Right lobe of liver (tissue), 6 donors: ENCODE measurements around the gene SAMD1. TPM values are rescaled to one million over a fixed set of nuclear protein-coding genes. Genes with fewer than 3 reads are reported as not detected.

ENCODE experiments used
- ATAC-seq, 4 donors: fragments of 200-7000 bp; cut with Tn5 transposase; one replicate each; pipeline ENCODE4 v1.9.1; 2020; ENCODE audit warnings: mild to moderate bottlenecking in 4 of 4, moderate library complexity in 4 of 4
- DNase-seq, 3 donors: peaks; one replicate each; pipeline ENCODE4 v3.0.0-alpha.2; 2020
- H3K27ac ChIP-seq, 3 donors: fragments of 200-600 bp; one replicate each; pipeline ENCODE4 v1.8.0; 2022
- H3K27me3 ChIP-seq, 2 donors: fragments of 200-600 bp; one replicate each; pipeline ENCODE4 v1.8.0; 2022
- H3K36me3 ChIP-seq, 4 donors: fragments of 200-600 bp; sonication (generic) in 1 of 4; one replicate each; pipeline versions ENCODE4 v1.5.1 to v1.8.0; 2017 to 2022; ENCODE audit warnings: control low read depth in 1 of 4
- H3K4me1 ChIP-seq, 4 donors: fragments of 200-600 bp; sonication (generic) in 1 of 4; one replicate each; pipeline versions ENCODE4 v1.5.1 to v1.8.0; 2017 to 2022; ENCODE audit warnings: control low read depth in 1 of 4
- H3K4me3 ChIP-seq, 3 donors: fragments of 200-600 bp; one replicate each; pipeline ENCODE4 v1.8.0; 2022
- H3K9me3 ChIP-seq, 4 donors: fragments of 200-600 bp; sonication (generic) in 1 of 4; one replicate each; pipeline versions ENCODE4 v1.5.1 to v1.8.0; 2017 to 2022; ENCODE audit warnings: control low read depth in 1 of 4
- POLR2A ChIP-seq: fragments of 450-650 bp; IDR thresholded peaks from one replicate; pipeline ENCODE4 v1.6.1; 2017; ENCODE audit warnings: antibody characterized with exemption, mild to moderate bottlenecking
- WGBS: methylation state at CpG from one replicate; pipeline ENCODE4 v1.1.6; 2018; ENCODE audit warnings: low coverage, low lambda C conversion rate; ENCODE audit not compliant: insufficient coverage; ENCODE audit errors: missing lambda C conversion rate; 5-methylcytosine and 5-hydroxymethylcytosine counted together
- intact Hi-C, 2 donors: fragments of 100-400 bp; cut with DNase I; formaldehyde crosslinking; loops; one replicate each; pipeline versions ENCODE4 v1.11.2 to v1.14.1; 2022
- total RNA-seq, 6 experiments: library from RNA; depleted of rRNA in 2 of 6; stranded (reverse); fragments of >200 nt in 2 of 6; fragmentation: NEBNext Ultra II Directional in 3 of 6; extraction: Animal tissue kit (Norgen Biotek cat#: 25700) in 3 of 6; gene quantifications; one replicate each; pipeline versions ENCODE4 v1.1.0 to v1.2.4, GENCODE V29; 2016 to 2023
- TF ChIP-seq, protein P1 (sequence below), 4 donors: fragments of 200-600 bp in 3 of 4; fragments of 450-650 bp in 1 of 4; IDR thresholded peaks; one replicate each; pipeline versions ENCODE4 v1.5.1 to v1.8.0; 2016 to 2022; ENCODE audit warnings: antibody characterized with exemption in 4 of 4, mild to moderate bottlenecking in 2 of 4
- donor health status: DM: no; HTN: yes; CAD: no.
- donor health status: DM: no; HTN: no; CAD: no.
- donor health status: DM: no; HTN: no; CAD: no.
- donor health status: DM: no; HTN: yes; CAD: no.
- donor health status: DM: no; HTN: yes; CAD: no.

SAMD1 gene
- total RNA-seq, 6 experiments from 2014 or later: 10.0 to 25.3 (median 15.6) TPM

DNA sequence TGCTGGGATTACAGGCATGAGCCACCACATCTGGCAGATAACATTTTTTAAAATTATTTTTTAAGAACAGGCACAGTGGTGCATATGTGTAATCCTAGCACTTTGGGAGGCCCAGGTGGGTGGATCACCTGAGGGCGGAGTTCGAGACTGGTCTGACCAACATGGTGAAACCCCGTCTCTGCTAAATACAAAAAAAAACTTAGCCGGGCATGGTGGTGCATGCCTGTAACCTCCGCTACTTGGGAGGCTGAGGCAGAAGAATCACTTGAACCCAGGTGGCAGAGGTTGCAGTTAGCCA is 28.0 kb downstream of the SAMD1 start:
- WGBS: 60% methylated on average over 3 of the region's 5 CpGs
- Histone ChIP-seq H3K27me3 (no peaks in the 10 kb centered on the region), H3K4me1 (peaks cover 0 to 27% (median 9%) of the 10 kb centered on the region in 4 donors), H3K9me3 (no peaks in the 10 kb centered on the region), H3K4me3 (no peak overlapping the region), H3K36me3 (no peaks in the 10 kb centered on the region), H3K27ac (peak overlapping the region in 2 of 3 donors; percentile 74 to 92)
- intact Hi-C loops: no loop called here
- no peak for TF ChIP-seq POLR2A
- TF ChIP-seq, protein P1, sequence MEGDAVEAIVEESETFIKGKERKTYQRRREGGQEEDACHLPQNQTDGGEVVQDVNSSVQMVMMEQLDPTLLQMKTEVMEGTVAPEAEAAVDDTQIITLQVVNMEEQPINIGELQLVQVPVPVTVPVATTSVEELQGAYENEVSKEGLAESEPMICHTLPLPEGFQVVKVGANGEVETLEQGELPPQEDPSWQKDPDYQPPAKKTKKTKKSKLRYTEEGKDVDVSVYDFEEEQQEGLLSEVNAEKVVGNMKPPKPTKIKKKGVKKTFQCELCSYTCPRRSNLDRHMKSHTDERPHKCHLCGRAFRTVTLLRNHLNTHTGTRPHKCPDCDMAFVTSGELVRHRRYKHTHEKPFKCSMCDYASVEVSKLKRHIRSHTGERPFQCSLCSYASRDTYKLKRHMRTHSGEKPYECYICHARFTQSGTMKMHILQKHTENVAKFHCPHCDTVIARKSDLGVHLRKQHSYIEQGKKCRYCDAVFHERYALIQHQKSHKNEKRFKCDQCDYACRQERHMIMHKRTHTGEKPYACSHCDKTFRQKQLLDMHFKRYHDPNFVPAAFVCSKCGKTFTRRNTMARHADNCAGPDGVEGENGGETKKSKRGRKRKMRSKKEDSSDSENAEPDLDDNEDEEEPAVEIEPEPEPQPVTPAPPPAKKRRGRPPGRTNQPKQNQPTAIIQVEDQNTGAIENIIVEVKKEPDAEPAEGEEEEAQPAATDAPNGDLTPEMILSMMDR (IDR thresholded peaks at IDR 0.05): no peak
- DNase-seq (no peak), ATAC-seq (no peak)

GRCh38 chr19:14061751-14062557 is 28.6 kb downstream of the SAMD1 start, which contains the start of gene PALM3:
TSS of gene PALM3 (minus strand) at chr19:14062076. CDS start at chr19:14061980, 96 bp downstream.
- 20% methylated on average over 10 of the region's 19 CpGs for WGBS
- TF ChIP-seq, protein P1 (IDR thresholded peaks at IDR 0.05): no peak
- TF ChIP-seq POLR2A: no peak
- DNase-seq: peak; percentile 80 to 93 (median 91)
- peak within 1 kb of the TSS; percentile 74 to 92 (median 77) for H3K27ac ChIP-seq
- peaks cover 0 to 27% (median 9%) of the 10 kb centered on the region in 4 donors for H3K4me1 ChIP-seq
- H3K4me3 ChIP-seq: peak within 1 kb of the TSS; percentile 48 to 65 (median 65)
- ATAC-seq: peak; percentile 83 to 87 (median 83)
- no peaks in the 10 kb centered on the region for H3K9me3 ChIP-seq
- H3K36me3 ChIP-seq: no peaks in the 10 kb centered on the region
- H3K27me3 ChIP-seq: no peaks in the 10 kb centered on the region
- intact Hi-C loops: no loop called here

GRCh38 chr19:14061081-14061749 is 29.3 kb downstream of the SAMD1 start:
- H3K36me3 ChIP-seq: peaks cover 0 to 4% (median 2%) of the 10 kb centered on the region in 4 donors
- WGBS: 12% methylated on average over 6 of the region's 9 CpGs
- H3K4me1 ChIP-seq: peaks cover 0 to 27% (median 9%) of the 10 kb centered on the region in 4 donors
- ATAC-seq (peak; percentile 79 to 84 (median 81)), DNase-seq (peak; percentile 76 to 91 (median 84))
- TF ChIP-seq POLR2A: no peak
- TF ChIP-seq, protein P1 (IDR thresholded peaks at IDR 0.05): no peak
- peak overlapping the region; percentile 48 to 65 (median 65) for H3K4me3 ChIP-seq
- no peaks in the 10 kb centered on the region for H3K27me3 ChIP-seq
- intact Hi-C loops: no loop called here
- H3K9me3 ChIP-seq: no peaks in the 10 kb centered on the region
- peak overlapping the region; percentile 74 to 92 (median 77) for H3K27ac ChIP-seq

DNA sequence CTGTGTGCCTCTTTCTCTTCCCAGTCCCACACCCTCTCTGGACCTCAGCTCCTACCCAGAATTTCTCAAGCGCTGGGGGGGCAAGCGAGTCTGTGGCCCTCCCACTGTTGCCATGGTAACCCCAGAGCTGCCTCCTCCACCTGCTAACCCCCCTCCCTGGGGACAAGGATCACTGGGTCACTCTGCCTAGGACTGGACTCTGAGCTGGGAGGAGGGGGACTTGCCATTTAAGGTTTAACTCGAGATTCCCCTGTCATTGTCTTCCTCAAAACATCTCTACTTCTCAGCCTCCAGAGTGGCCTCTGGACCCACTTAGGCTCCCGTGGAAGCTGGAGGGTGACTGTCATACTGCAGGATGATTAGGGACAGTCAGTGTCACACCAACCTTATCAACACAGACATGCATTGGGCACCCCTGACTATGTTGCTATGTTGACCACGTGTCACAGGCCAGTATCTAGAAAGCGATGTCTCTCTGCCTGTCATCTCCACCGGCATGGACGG is 30.8 kb downstream of the SAMD1 start:
- Histone ChIP-seq H3K27me3 (no peaks in the 10 kb centered on the region), H3K9me3 (no peaks in the 10 kb centered on the region), H3K27ac (peak overlapping the region in 2 of 3 donors; percentile 74 to 92), H3K36me3 (peaks cover 0 to 13% (median 5%) of the 10 kb centered on the region in 4 donors), H3K4me1 (peaks cover 0 to 27% (median 9%) of the 10 kb centered on the region in 4 donors), H3K4me3 (peak overlapping the region in 2 of 3 donors; percentile 65)
- TF ChIP-seq POLR2A: no peak
- TF ChIP-seq, protein P1 (IDR thresholded peaks at IDR 0.05): no peak
- ATAC-seq: peak; percentile 25 to 68 (median 64)
- DNase-seq: peak in 2 of 3 donors; percentile 84 to 93
- intact Hi-C loops: loop anchor here in 1 of 2 donors (10.0 kb wide), 1 partner anchor 175 kb away; no protein-coding TSS in a partner anchor
- 19% methylated on average over 6 of the region's 8 CpGs for WGBS
